ENCODE measurements around the gene AKAP8L. TPM values are rescaled to one million over a fixed set of nuclear protein-coding genes. Genes with fewer than 3 reads are reported as not detected.
"Not testable (repeated sequence)": the region's sequence is repeated elsewhere in the genome, so short reads cannot be mapped to it uniquely, and the experiment has no call there.

The AKAP8L gene
- total and polyA plus RNA-seq, 2 donors (not counting 1 experiment from before 2014, with no cell fraction given) = 18.0 to 87.0 TPM

DNA sequence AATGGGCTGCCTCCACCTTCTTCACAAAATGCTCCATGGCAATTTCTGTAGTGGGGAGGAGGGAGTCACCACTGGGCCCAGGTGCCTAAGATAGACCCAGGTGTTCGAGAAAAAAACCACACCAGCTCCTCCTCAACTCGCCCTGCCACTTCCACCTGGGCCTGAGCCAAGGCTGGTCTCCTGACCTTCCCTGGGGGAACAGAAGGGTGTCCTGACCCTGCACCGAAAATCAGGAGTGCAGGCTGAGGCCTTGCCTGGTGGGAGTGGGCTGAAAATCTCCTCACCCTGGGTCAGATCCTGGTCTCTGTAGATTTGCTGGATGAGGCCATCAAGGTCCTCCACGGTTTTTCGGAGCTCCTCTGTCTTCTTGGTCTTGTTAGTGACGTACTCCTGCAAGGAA is 21.6 kb downstream of the AKAP8L start:
- DNase-seq (ENCODE audit: low read depth in 2 of 2) = no peak
- TF ChIP-seq, protein P1, sequence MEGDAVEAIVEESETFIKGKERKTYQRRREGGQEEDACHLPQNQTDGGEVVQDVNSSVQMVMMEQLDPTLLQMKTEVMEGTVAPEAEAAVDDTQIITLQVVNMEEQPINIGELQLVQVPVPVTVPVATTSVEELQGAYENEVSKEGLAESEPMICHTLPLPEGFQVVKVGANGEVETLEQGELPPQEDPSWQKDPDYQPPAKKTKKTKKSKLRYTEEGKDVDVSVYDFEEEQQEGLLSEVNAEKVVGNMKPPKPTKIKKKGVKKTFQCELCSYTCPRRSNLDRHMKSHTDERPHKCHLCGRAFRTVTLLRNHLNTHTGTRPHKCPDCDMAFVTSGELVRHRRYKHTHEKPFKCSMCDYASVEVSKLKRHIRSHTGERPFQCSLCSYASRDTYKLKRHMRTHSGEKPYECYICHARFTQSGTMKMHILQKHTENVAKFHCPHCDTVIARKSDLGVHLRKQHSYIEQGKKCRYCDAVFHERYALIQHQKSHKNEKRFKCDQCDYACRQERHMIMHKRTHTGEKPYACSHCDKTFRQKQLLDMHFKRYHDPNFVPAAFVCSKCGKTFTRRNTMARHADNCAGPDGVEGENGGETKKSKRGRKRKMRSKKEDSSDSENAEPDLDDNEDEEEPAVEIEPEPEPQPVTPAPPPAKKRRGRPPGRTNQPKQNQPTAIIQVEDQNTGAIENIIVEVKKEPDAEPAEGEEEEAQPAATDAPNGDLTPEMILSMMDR (conservative IDR thresholded peaks at IDR 0.05 in 1 of 2, IDR thresholded peaks at IDR 0.05 in 1 of 2; ENCODE audit: low read depth in 1 of 2, low read length in 2 of 2) = no peak
- TF ChIP-seq EZH2 (IDR thresholded peaks at IDR 0.05; ENCODE audit: low read length, missing control alignments) = no peak
- Histone ChIP-seq H3K4me1 (ENCODE audit: control insufficient read depth, extremely low read depth, insufficient read depth, low read length) (no peaks in the 10 kb centered on the region), H3K36me3 (ENCODE audit: control insufficient read depth, insufficient read depth, low read length) (peaks cover 44% of the 10 kb centered on the region), H4K20me1 (ENCODE audit: control insufficient read depth, extremely low read depth, insufficient read depth, low read length) (no peaks in the 10 kb centered on the region), H3K4me2 (ENCODE audit: extremely low read depth, insufficient read depth, low read length) (no peak overlapping the region), H3K27ac (ENCODE audit: insufficient read depth, low read length) (no peak overlapping the region), H3K79me2 (ENCODE audit: control insufficient read depth, insufficient read depth, low read length) (peaks cover 12% of the 10 kb centered on the region), H3K9me3 (ENCODE audit: control insufficient read depth, insufficient read depth, low read depth, low read length) (no peaks in the 10 kb centered on the region), H3K9ac (ENCODE audit: insufficient read depth, low read length) (no peak overlapping the region), H2AFZ (ENCODE audit: low read length) (no peak overlapping the region), H3K27me3 (ENCODE audit: control insufficient read depth, insufficient read depth, low read length) (no peaks in the 10 kb centered on the region), H3K4me3 (replicated peaks in 1 of 4; ENCODE audit: control extremely low read depth in 1 of 4, insufficient read depth in 1 of 4, low read depth in 3 of 4, low read length in 4 of 4) (no peak overlapping the region)

DNA sequence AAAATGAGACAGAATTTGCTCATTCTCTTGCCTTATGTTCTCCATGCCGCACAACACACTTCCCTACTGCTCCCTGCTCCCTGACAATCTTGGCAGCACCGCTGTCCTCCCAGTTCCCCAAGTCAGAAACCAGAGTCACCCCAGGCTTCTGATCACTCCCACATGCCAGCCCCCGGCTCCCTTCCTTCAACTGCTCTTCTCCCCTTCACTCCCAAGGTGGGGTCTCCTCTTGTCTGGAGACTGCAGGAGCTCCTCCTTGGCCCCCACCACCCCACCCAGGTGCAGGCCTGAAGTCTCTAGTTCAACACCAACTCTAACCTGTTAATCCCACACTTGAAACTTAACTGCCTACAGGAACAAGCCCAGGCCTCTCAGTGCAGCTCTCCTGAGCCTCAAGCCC is 22.4 kb downstream of the AKAP8L start:
- Histone ChIP-seq H3K79me2 (ENCODE audit: control insufficient read depth, insufficient read depth, low read length) (peaks cover 7% of the 10 kb centered on the region), H3K9me3 (ENCODE audit: control insufficient read depth, insufficient read depth, low read depth, low read length) (no peaks in the 10 kb centered on the region), H3K27ac (ENCODE audit: insufficient read depth, low read length) (no peak overlapping the region), H3K4me1 (ENCODE audit: control insufficient read depth, extremely low read depth, insufficient read depth, low read length) (no peaks in the 10 kb centered on the region), H4K20me1 (ENCODE audit: control insufficient read depth, extremely low read depth, insufficient read depth, low read length) (no peaks in the 10 kb centered on the region), H2AFZ (ENCODE audit: low read length) (no peak overlapping the region), H3K36me3 (ENCODE audit: control insufficient read depth, insufficient read depth, low read length) (peaks cover 43% of the 10 kb centered on the region), H3K4me2 (ENCODE audit: extremely low read depth, insufficient read depth, low read length) (no peak overlapping the region), H3K9ac (ENCODE audit: insufficient read depth, low read length) (no peak overlapping the region), H3K27me3 (ENCODE audit: control insufficient read depth, insufficient read depth, low read length) (no peaks in the 10 kb centered on the region), H3K4me3 (replicated peaks in 1 of 4; ENCODE audit: control extremely low read depth in 1 of 4, insufficient read depth in 1 of 4, low read depth in 3 of 4, low read length in 4 of 4) (no peak overlapping the region)
- TF ChIP-seq, protein P1 (conservative IDR thresholded peaks at IDR 0.05 in 1 of 2, IDR thresholded peaks at IDR 0.05 in 1 of 2; ENCODE audit: low read depth in 1 of 2, low read length in 2 of 2) = no peak
- TF ChIP-seq EZH2 (IDR thresholded peaks at IDR 0.05; ENCODE audit: low read length, missing control alignments) = no peak
- no peak for DNase-seq (ENCODE audit: low read depth in 2 of 2)

GRCh38 chr19:15395251-15395650 is 23.5 kb downstream of the AKAP8L start:
- H2AFZ ChIP-seq (ENCODE audit: low read length); H4K20me1 ChIP-seq (ENCODE audit: control insufficient read depth, extremely low read depth, insufficient read depth, low read length); H3K9ac ChIP-seq (ENCODE audit: insufficient read depth, low read length); H3K27ac ChIP-seq (ENCODE audit: insufficient read depth, low read length); H3K79me2 ChIP-seq (ENCODE audit: control insufficient read depth, insufficient read depth, low read length); H3K9me3 ChIP-seq (ENCODE audit: control insufficient read depth, insufficient read depth, low read depth, low read length); H3K4me3 ChIP-seq (replicated peaks in 1 of 4; ENCODE audit: control extremely low read depth in 1 of 4, insufficient read depth in 1 of 4, low read depth in 3 of 4, low read length in 4 of 4); H3K4me1 ChIP-seq (ENCODE audit: control insufficient read depth, extremely low read depth, insufficient read depth, low read length); H3K27me3 ChIP-seq (ENCODE audit: control insufficient read depth, insufficient read depth, low read length); DNase-seq (ENCODE audit: low read depth in 2 of 2); H3K4me2 ChIP-seq (ENCODE audit: extremely low read depth, insufficient read depth, low read length): not testable (repeated sequence)
- peaks cover 38% of the 10 kb centered on the region for H3K36me3 ChIP-seq (ENCODE audit: control insufficient read depth, insufficient read depth, low read length)

Data from fibroblast of lung (primary cell).